Measurements from ENCODE around the gene CALN1. TPM values are rescaled to one million over a fixed set of nuclear protein-coding genes. Genes with fewer than 3 reads are reported as not detected.

Gene CALN1
- total and polyA plus RNA-seq, 2 of the 8 experiments (the other 6 are each of a cell fraction or from before 2014, with no cell fraction given) = 6.4 to 15.2 TPM

GRCh38 chr7:72109566-72109965 lies 302.6 kb downstream of the CALN1 start:
- H3K4me1 ChIP-seq (replicated peaks in 1 of 4; ENCODE audit: control insufficient read depth in 3 of 4, insufficient read depth in 4 of 4, low read length in 3 of 4) = peaks cover 0 to 5% (median 2%) of the 10 kb centered on the region in 4 experiments; a peak in 3 of 7 replicates
- no peak overlapping the region for H3K9ac ChIP-seq (replicated peaks in 1 of 4; ENCODE audit: extremely low read depth in 1 of 4, low read depth in 3 of 4, low read length in 3 of 4)
- no peaks in the 10 kb centered on the region for H3K79me2 ChIP-seq (ENCODE audit: control insufficient read depth in 1 of 2, insufficient read depth in 2 of 2, low read length in 2 of 2)
- no peak overlapping the region for H3K14ac ChIP-seq (ENCODE audit: insufficient read length)
- H2BK20ac ChIP-seq (ENCODE audit: low read length) = no peak overlapping the region
- no peaks in the 10 kb centered on the region; a peak in 1 of 8 replicates for H3K36me3 ChIP-seq (ENCODE audit: control insufficient read depth in 2 of 4, insufficient read depth in 4 of 4, low read length in 3 of 4)
- H2BK12ac ChIP-seq (ENCODE audit: low read depth, low read length) = no peak overlapping the region
- H3K23ac ChIP-seq (ENCODE audit: insufficient read length) = no peak overlapping the region
- WGBS, 2 experiments (ENCODE audit: extremely low coverage in 1 of 2, insufficient coverage in 1 of 2, insufficient read length in 1 of 2, insufficient replicate concordance in 2 of 2, low coverage in 1 of 2, low lambda C conversion rate in 2 of 2, missing lambda C conversion rate in 1 of 2) = 92% methylated on average over 8 of the region's 8 CpGs; no CpG with 5 or more reads in 1 of the 2 experiments
- no peak overlapping the region for H3K18ac ChIP-seq (ENCODE audit: extremely low read depth, low read length)
- CTCF ChIA-PET (ENCODE audit: partially characterized antibody) = interaction anchor here (0.6 to 1.1 kb wide), 4 partner anchors 9 to 384 kb away, joined by 3 read pairs; no protein-coding TSS in a partner anchor
- H4K91ac ChIP-seq (replicated peaks; ENCODE audit: insufficient read length, low read length) = no peak overlapping the region
- H3K27ac ChIP-seq (ENCODE audit: low read depth, low read length) = no peak overlapping the region
- no peaks in the 10 kb centered on the region for H4K20me1 ChIP-seq (replicated peaks in 1 of 2; ENCODE audit: control insufficient read depth in 1 of 2, insufficient read depth in 2 of 2, low read length in 2 of 2)
- DNase-seq (ENCODE audit: low read depth in 1 of 2, low spot score in 2 of 2) = no peak
- no peak overlapping the region for H2BK15ac ChIP-seq (ENCODE audit: low read length)
- H2BK5ac ChIP-seq (ENCODE audit: low read depth, low read length) = no peak overlapping the region
- H3K79me1 ChIP-seq (ENCODE audit: low read depth, low read length) = no peaks in the 10 kb centered on the region
- no peak overlapping the region for H3K4me2 ChIP-seq (ENCODE audit: insufficient read depth in 1 of 2, low read depth in 2 of 2, low read length in 2 of 2)
- no peak overlapping the region for H2BK120ac ChIP-seq (replicated peaks; ENCODE audit: low read depth, low read length)
- POLR2A ChIA-PET (ENCODE audit: partially characterized antibody) = interaction anchor here (1.0 kb wide), 1 partner anchor 134 kb away, joined by 4 read pairs; no protein-coding TSS in a partner anchor
- no peak overlapping the region for H2AFZ ChIP-seq (ENCODE audit: low read length)
- no peak overlapping the region for H2AK5ac ChIP-seq (ENCODE audit: low read depth, low read length)
- H3K4ac ChIP-seq (replicated peaks; ENCODE audit: insufficient read length, low read depth, low read length) = no peak overlapping the region
- H4K8ac ChIP-seq (ENCODE audit: extremely low read depth, insufficient read depth, low read length) = peak overlapping the region; percentile 57; the same call in 1 of the 2 replicates
- H3K56ac ChIP-seq (replicated peaks; ENCODE audit: insufficient read length, low read depth, low read length) = no peak overlapping the region
- H4K5ac ChIP-seq (ENCODE audit: insufficient read length, low read depth, low read length) = no peak overlapping the region
- peaks cover 0 to 8% of the 10 kb centered on the region in 2 experiments; a peak in 2 of 4 replicates for H3K9me3 ChIP-seq (ENCODE audit: insufficient read depth in 2 of 2, low read depth in 1 of 2, low read length in 1 of 2)
- no peak for FAIRE-seq
- no peaks in the 10 kb centered on the region for H3K27me3 ChIP-seq (replicated peaks in 1 of 4; ENCODE audit: control insufficient read depth in 3 of 4, extremely low read depth in 1 of 4, insufficient read depth in 3 of 4, low read length in 3 of 4)
- H3K23me2 ChIP-seq (ENCODE audit: low read depth, low read length) = peaks cover 2% of the 10 kb centered on the region; the same call in 1 of the 2 replicates
- no peak overlapping the region for H3K4me3 ChIP-seq (ENCODE audit: extremely low read depth in 1 of 4, insufficient read depth in 2 of 4, low read depth in 3 of 4, low read length in 4 of 4)
- TF ChIP-seq SP1 (IDR thresholded peaks at IDR 0.05; ENCODE audit: low read depth, low read length) = no peak
- TF ChIP-seq TCF12 (IDR thresholded peaks at IDR 0.05; ENCODE audit: low read depth, low read length) = no peak
- TF ChIP-seq CTCF (IDR thresholded peaks at IDR 0.05; ENCODE audit: control extremely low read depth in 1 of 3, insufficient read depth in 1 of 3, low read depth in 1 of 3, low read length in 3 of 3) = no peak
- no peak for TF ChIP-seq NANOG (IDR thresholded peaks at IDR 0.05; ENCODE audit: insufficient read depth, low read depth, low read length, poor library complexity, severe bottlenecking)
- TF ChIP-seq SUZ12 (IDR thresholded peaks at IDR 0.05; ENCODE audit: low read length) = no peak
- TF ChIP-seq BRCA1 (IDR thresholded peaks at IDR 0.05; ENCODE audit: low read depth, low read length) = no peak
- no peak for TF ChIP-seq E2F6 (IDR thresholded peaks at IDR 0.05)

Measured in H1 (cell line).